ENCODE results near the gene C3.

GRCh38 chr19:6632002-6632621 is 88.3 kb downstream of the C3 start:
- TF ChIP-seq GATA2 (IDR thresholded peaks at IDR 0.05; ENCODE audit: low read depth, low read length) (no peak), GATA3 (IDR thresholded peaks at IDR 0.05; ENCODE audit: low read depth, low read length) (no peak)

All from SH-SY5Y (cell line).